Heart left ventricle (tissue), 16 donors: Measurements from ENCODE around the gene PLCG2. TPM values are rescaled to one million over a fixed set of nuclear protein-coding genes. Genes with fewer than 3 reads are reported as not detected.
"Not testable (repeated sequence)": the region's sequence is repeated elsewhere in the genome, so short reads cannot be mapped to it uniquely, and the experiment has no call there.

ENCODE experiments used
- ATAC-seq, 4 donors: fragments of 200-7000 bp; cut with Tn5 transposase; one replicate each; pipeline ENCODE4 v1.9.1; 2020 to 2022; ENCODE audit warnings: moderate library complexity in 4 of 4, mild to moderate bottlenecking in 3 of 4, moderate number of reproducible peaks in 1 of 4
- DNase-seq, 5 donors: peaks; one replicate each; pipeline ENCODE4 v3.0.0-alpha.2; 2020
- H3K27ac ChIP-seq, 12 donors: fragments of 200-600 bp; sonication (generic) in 4 of 12; one replicate each; pipeline versions ENCODE4 v1.5.0 to v1.8.0; 2016 to 2022; ENCODE audit warnings: mild to moderate bottlenecking in 2 of 12
- H3K27me3 ChIP-seq, 9 donors: fragments of 200-600 bp; sonication (generic) in 2 of 9; one replicate each; pipeline versions ENCODE4 v1.5.1 to v1.8.0; 2016 to 2022; ENCODE audit warnings: mild to moderate bottlenecking in 3 of 9
- H3K36me3 ChIP-seq, 9 donors: fragments of 200-600 bp; sonication (generic) in 2 of 9; one replicate each; pipeline versions ENCODE4 v1.5.0 to v1.8.0; 2018 to 2022; ENCODE audit warnings: mild to moderate bottlenecking in 2 of 9
- H3K4me1 ChIP-seq, 12 donors: fragments of 200-600 bp; sonication (generic) in 4 of 12; one replicate each; pipeline versions ENCODE4 v1.5.0 to v1.8.0; 2016 to 2022; ENCODE audit warnings: mild to moderate bottlenecking in 3 of 12
- H3K4me3 ChIP-seq, 12 donors: fragments of 200-600 bp; sonication (generic) in 4 of 12; one replicate each; pipeline versions ENCODE4 v1.5.0 to v1.8.0; 2017 to 2022; ENCODE audit warnings: mild to moderate bottlenecking in 9 of 12, moderate library complexity in 4 of 12
- H3K9me3 ChIP-seq, 12 donors: fragments of 200-600 bp; sonication (generic) in 4 of 12; one replicate each; pipeline versions ENCODE4 v1.5.0 to v1.8.0; 2016 to 2022; ENCODE audit warnings: mild to moderate bottlenecking in 1 of 12
- CTCF ChIP-seq, 12 donors: fragments of 200-600 bp; sonication (generic) in 4 of 12; IDR thresholded peaks; one replicate each; pipeline versions ENCODE4 v1.5.0 to v1.8.0; 2018 to 2022; ENCODE audit warnings: antibody characterized with exemption in 12 of 12, mild to moderate bottlenecking in 5 of 12
- POLR2A ChIP-seq, 2 donors: fragments of 450-650 bp; IDR thresholded peaks; one replicate each; pipeline ENCODE4 v1.6.1; 2017; ENCODE audit warnings: antibody characterized with exemption in 2 of 2, mild to moderate bottlenecking in 2 of 2, moderate library complexity in 2 of 2
- WGBS, 4 donors: extraction: QIAGEN DNeasy Blood & Tissue Kit in 2 of 4; methylation state at CpG; one replicate each; pipeline versions ENCODE4 v1.1.5 to v1.1.7; 2013 to 2018; 5-methylcytosine and 5-hydroxymethylcytosine counted together
- intact Hi-C, 10 donors: fragments of 100-400 bp; cut with DNase I; formaldehyde crosslinking; loops; one replicate each; pipeline versions ENCODE4 v1.11.1 to v1.14.2; 2022
- polyA plus RNA-seq, 2 donors: library from polyadenylated mRNA; stranded (reverse); fragments of 200-250 nt; gene quantifications; one replicate each; pipeline ENCODE4 v1.2.3, GENCODE V29; 2013
- total RNA-seq, 9 donors: library from RNA; depleted of rRNA in 2 of 9; stranded (reverse); fragments of >200 nt in 2 of 9; fragmentation: NEBNext Ultra II Directional in 3 of 9; extraction: Animal tissue kit (Norgen Biotek cat#: 25700) in 3 of 9; gene quantifications; one replicate each; pipeline versions ENCODE4 v1.1.0 to v1.2.4, GENCODE V29; 2016 to 2023
- donor health status: ischemic (EF 13 %, LVEDD 7.1; RV severe dilation, severe dysfunction).
- donor health status: healthy with polysubstance abuse.
- donor health status: DM: no; HTN: yes; CAD: no.
- donor health status: DM: no; HTN: no; CAD: no.
- donor health status: ischemic (EF 25% LVEDD 6.9; RV normal size, moderate dysfunction).
- donor health status: ischemic (EF 25% LVEDD 5.7; RV mildly dilated, moderate dysfunction).
- donor health status: healthy.
- donor health status: DM: yes; HTN: yes; CAD: no.
- donor health status: ischemic (EF 35%, LVEDD 5.7; RV mildly dilated, moderate dysfunction).
- donor health status: nonischemic (EF 11% LVEDD 7.7; RV severe dilation, severe dysfunction).
- donor health status: DM: yes; HTN: yes; CAD: no.
- donor health status: PGD.
- donor health status: ischemic (EF 29% LVEDD 5.4; RV normal size, mild dysfunction).
- donor health status: nonischemic (EF 23%, LVEDD 6.1; RV moderate dilation, normal function).

Gene PLCG2
- total and polyA plus RNA-seq, 11 donors: 2.0 to 35.4 (median 4.7) TPM

- peaks cover 0 to under 1% (median 0%) of the 10 kb centered on the region in 12 donors for H3K4me1 ChIP-seq
- WGBS, 4 donors: 77 to 99% (median 83%) methylated on average over 4 of the region's 4 CpGs
- H3K9me3 ChIP-seq: no peaks in the 10 kb centered on the region
- peaks cover 0 to 94% (median 3%) of the 10 kb centered on the region in 9 donors for H3K36me3 ChIP-seq
- no peak overlapping the region for H3K4me3 ChIP-seq
- no peaks in the 10 kb centered on the region for H3K27me3 ChIP-seq
- TF ChIP-seq POLR2A (IDR thresholded peaks at IDR 0.05) (no peak), CTCF (IDR thresholded peaks at IDR 0.05) (no peak)
- intact Hi-C loops: loop anchor here in 1 of 10 donors (10.0 kb wide), 1 partner anchor 132 kb away; no protein-coding TSS in a partner anchor
- H3K27ac ChIP-seq: no peak overlapping the region
- ATAC-seq (no peak), DNase-seq (no peak)
Measured at GRCh38 chr16:81932668-81933067, 153.6 kb downstream of the PLCG2 start.

- WGBS, 4 donors: 91 to 95% (median 93%) methylated on average over 3 of the region's 3 CpGs
- no peak overlapping the region for H3K4me3 ChIP-seq
- H3K9me3 ChIP-seq: no peaks in the 10 kb centered on the region
- no peak overlapping the region for H3K27ac ChIP-seq
- ATAC-seq: no peak
- TF ChIP-seq CTCF (IDR thresholded peaks at IDR 0.05) (no peak), POLR2A (IDR thresholded peaks at IDR 0.05) (no peak)
- intact Hi-C loops: loop anchor here in 1 of 10 donors (10.0 kb wide), 1 partner anchor 131 kb away; no protein-coding TSS in a partner anchor
- peaks cover 0 to 2% (median 0%) of the 10 kb centered on the region in 12 donors for H3K4me1 ChIP-seq
- H3K36me3 ChIP-seq: peaks cover 0 to 95% (median 3%) of the 10 kb centered on the region in 9 donors
- DNase-seq: no peak
- H3K27me3 ChIP-seq: no peaks in the 10 kb centered on the region
Measured at GRCh38 chr16:81933361-81933760, 154.3 kb downstream of the PLCG2 start.

GRCh38 chr16:81934711-81935110, 155.6 kb downstream of the PLCG2 start:
- H3K4me3 ChIP-seq, H3K27ac ChIP-seq, DNase-seq, ATAC-seq, H3K27me3 ChIP-seq, H3K4me1 ChIP-seq, H3K9me3 ChIP-seq: not testable (repeated sequence)
- H3K36me3 ChIP-seq: peaks cover 0 to 97% (median 0%) of the 10 kb centered on the region in 9 donors
- 83 to 91% (median 86%) methylated on average over 6 of the region's 6 CpGs for WGBS, 4 donors
- intact Hi-C loops: loop anchor here in 2 of 10 donors (5.0 to 10.0 kb wide), 2 partner anchors 130 to 298 kb away; no protein-coding TSS in a partner anchor

- no peak overlapping the region for H3K27ac ChIP-seq
- no peaks in the 10 kb centered on the region for H3K9me3 ChIP-seq
- ATAC-seq (no peak), DNase-seq (no peak)
- H3K4me1 ChIP-seq: peaks cover 0 to 5% (median 0%) of the 10 kb centered on the region in 12 donors
- 84 to 96% (median 89%) methylated on average over 22 to 23 of the region's 23 CpGs for WGBS, 4 donors
- H3K4me3 ChIP-seq: no peak overlapping the region
- peaks cover 0 to 94% (median 0%) of the 10 kb centered on the region in 9 donors for H3K36me3 ChIP-seq
- TF ChIP-seq POLR2A (IDR thresholded peaks at IDR 0.05) (no peak), CTCF (IDR thresholded peaks at IDR 0.05) (no peak)
- no peaks in the 10 kb centered on the region for H3K27me3 ChIP-seq
- intact Hi-C loops: loop anchor here in 2 of 10 donors (5.0 to 10.0 kb wide), 2 partner anchors 128 to 296 kb away; no protein-coding TSS in a partner anchor
Measured at GRCh38 chr16:81936209-81937000, 157.3 kb downstream of the PLCG2 start.
